HG02840 (cell line): Measurements from ENCODE around the gene AMN1.
"Not testable (repeated sequence)": the region's sequence is repeated elsewhere in the genome, so short reads cannot be mapped to it uniquely, and the experiment has no call there.

Experiments used
- ATAC-seq: cut with Tn5 transposase; IDR thresholded peaks from one replicate; pipeline ENCODE4 v1.9.1; 2021; ENCODE audit warnings: mild to moderate bottlenecking, moderate library complexity, moderate number of reproducible peaks; ENCODE audit not compliant: unreplicated experiment, low FRiP score

AMN1 gene

DNA sequence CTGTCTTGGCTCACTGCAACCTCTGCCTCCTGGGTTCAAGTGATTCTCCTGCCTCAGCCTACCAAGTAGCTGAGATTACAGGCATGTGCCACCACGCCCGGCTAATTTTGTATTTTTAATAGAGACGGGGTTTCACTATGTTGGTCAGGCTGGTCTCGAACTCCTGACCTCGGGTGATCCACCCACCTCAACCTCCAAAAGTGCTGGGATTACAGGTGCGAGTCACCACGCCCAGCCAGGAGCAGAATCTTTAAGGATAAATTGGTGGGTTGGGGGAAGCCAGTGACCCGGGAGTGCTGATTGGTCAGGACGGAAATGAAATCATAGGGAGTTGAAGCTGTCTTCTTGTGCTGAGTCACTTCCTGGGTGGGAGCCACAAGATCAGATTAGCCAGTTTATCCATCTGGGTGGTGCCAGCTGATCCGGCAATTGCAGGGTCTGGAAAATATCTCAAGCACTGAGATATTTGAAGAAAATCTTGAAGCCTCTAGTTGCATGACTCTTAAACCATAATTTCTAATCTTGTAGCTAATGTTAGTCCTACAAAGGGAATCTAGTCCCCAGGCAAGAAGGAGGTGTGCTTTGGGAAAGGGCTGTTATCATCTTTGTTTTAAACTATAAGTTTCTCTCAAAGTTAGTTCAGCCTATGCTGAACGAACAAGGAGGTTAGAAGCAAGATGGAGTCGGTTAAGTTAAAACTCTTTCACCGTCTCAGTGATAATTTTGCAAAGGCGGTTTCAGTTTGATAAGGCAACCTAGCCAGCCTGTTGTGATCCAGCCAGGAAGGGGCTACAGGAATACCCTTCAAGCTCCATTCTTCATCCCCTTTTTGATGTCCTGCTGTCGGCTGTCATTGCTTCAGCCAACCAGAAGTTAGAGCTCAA is 5.0 kb upstream of the AMN1 start:
- not testable (repeated sequence) for ATAC-seq

DNA sequence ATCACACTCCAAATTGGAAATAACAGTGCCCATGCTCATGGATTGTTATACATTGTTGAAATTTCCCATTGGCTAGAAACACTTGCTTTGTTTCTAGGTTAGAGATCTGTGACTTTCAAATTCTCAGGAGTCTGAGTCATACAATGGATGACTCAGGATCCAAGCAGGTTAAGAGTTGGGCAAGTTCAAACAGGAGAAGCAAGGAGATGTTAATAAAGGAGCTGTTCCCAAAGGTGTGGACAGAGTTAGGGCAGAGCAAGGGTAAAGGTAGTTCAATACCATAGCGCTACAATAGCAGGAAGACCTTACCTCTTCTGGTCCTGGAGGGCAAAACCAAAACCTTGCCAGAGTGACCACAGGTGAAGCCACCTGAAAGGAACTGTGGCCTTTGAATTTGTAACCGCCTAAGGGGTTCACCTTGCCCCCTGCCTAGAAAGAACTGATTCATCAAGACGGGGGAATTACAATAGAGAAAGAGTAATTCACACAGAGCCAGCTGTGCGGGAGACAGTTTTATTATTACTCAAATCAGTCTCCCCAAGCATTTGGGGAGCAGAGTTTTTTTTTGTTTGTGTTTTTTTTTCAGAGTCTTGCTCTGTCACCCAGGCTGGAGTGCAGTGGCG is 4.2 kb upstream of the AMN1 start:
- no peak for ATAC-seq

DNA sequence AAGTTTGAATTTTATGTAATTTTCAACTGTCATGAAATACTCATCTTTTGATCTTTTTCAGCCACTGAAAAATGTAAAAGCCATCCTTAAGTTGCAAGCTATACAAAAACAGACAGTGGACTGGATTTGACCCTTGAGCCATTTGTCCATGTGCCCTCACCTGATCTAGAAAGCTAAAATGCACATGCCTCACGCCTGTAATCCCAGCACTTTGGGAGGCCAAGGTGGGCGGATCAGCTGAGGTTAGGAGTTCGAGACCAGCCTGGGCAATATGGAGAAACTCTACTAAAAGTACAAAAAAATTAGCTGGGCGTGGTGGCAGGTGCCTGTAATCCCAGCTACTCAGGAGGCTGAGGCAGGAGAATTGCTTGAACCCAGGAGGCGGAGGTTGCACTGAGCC is 2.4 kb upstream of the AMN1 start:
- ATAC-seq: not testable (repeated sequence)

DNA sequence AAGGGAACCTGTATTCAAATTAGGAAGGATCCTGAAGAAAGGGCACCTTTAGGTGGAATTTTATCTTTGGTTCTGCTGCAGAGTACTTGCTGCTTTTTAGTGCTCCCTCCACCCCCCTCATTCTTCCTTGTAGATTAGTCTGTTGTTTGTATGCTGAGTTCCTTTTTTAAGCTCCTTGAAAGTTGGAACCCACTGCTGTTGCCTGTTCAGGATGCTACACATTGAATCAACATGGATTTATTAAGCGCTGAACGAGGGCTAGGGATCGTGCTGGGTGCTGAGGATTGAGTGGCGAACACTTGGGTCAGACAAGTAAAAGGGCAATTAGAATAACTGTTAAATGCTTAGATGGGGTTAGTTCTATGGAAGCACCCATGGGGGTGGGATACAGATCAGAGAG is 884 bp upstream of the AMN1 start:
- no peak for ATAC-seq

DNA sequence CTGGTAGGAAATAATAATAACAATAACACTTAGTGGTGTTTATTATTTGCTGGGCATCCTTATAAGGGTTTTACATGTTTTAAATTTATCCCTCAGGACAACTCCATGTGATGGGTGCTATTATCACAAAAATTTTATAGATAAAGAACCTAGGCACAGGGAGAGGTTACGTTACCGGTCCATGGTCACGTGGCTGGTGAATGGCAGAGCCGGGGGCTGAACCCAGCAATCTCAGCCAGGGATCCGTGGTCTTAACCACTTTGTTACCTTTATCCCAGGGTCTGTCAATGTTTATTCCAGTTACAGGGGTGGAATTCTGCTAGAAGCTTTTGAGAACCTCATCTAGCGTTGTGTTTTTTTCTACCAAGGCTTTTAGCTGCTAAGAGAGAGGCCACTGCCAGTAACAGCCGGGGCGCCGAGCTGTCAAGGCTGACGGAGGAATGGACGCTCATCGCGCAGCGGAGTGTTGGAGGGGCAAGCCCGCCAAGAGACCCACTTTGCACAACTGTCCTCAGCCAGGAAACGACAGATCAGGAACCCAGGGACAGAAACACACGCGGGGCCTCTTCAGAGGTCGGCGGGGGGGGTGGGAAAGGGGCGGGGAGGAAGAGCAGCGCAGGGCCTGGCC is 418 bp downstream of the AMN1 start:
- ATAC-seq: no peak

DNA sequence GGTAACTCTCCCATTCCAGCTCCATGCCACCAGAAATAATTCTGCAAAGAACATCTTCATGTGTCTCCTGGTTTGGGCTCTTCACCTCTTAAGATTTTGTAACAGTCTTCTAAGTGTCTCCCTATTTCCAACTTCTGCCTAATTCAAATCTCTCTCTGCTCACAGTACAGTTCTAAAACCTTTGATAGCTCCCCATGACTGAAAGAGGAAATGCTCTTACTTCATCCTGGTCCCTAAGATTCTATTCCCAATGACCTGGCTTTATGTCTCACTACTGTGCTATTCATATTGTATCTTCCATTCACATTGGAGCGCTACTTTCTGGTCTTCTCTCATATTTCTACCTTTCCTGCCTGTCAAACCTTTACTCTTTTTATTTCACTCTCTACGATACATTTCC is 1.6 kb downstream of the AMN1 start:
- ATAC-seq: no peak

DNA sequence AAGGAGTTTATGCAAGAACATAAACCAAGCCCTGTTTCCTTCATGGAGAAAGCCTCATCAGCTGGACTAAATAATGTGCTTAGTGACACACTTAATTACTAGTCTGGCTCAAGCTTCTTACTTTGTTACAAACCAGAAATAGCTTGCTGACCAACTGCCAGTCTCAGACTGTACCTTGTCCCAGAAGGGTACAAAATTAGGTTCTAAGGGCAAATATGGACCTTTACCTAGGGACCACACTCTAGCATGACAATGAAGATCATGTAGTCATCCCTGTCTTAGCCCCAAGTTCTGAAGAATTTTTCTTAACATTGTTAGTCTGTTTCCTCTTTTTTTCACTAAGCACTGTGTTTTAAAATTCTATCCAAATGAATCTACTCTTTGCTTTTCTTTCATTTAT is 2.2 kb downstream of the AMN1 start:
- ATAC-seq: no peak

DNA sequence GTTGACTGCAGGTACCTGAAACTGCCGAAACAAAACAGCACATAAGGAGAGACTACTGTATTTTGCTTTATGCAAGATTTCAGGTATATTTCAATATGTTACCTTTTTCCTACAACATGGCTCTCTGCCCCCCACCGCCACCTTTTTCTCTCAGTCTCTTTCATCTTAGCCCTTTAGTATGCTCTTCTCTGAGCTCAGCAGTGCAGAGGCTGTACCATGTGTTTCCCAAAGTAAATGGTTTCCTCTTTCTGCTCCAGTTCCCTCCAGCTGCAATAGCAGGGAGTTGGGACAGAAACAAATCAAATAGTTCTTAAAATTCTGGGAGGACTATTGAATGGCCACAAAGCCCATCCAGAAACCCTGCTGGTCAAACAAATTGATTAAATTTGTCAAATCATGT is 4.3 kb downstream of the AMN1 start:
- no peak for ATAC-seq

DNA sequence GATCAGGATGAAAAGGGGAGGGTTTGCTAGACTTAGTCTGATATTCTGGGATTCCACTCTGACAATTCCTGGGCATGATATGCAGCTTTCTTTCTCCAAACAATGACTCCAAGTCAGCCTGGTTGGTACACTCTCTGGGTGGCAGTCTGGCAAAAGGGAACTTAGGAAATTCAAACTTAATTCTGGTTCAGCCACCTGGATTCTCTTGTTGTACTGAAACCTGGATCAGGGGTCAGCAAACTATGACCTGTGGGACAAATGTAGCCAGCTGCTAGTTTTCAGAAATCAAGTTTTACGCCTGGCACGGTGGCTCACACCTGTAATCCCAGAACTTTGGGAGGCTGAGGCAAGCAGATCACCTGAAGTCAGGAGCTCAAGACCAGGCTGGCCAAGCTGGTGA is 6.2 kb downstream of the AMN1 start:
- ATAC-seq: no peak

DNA sequence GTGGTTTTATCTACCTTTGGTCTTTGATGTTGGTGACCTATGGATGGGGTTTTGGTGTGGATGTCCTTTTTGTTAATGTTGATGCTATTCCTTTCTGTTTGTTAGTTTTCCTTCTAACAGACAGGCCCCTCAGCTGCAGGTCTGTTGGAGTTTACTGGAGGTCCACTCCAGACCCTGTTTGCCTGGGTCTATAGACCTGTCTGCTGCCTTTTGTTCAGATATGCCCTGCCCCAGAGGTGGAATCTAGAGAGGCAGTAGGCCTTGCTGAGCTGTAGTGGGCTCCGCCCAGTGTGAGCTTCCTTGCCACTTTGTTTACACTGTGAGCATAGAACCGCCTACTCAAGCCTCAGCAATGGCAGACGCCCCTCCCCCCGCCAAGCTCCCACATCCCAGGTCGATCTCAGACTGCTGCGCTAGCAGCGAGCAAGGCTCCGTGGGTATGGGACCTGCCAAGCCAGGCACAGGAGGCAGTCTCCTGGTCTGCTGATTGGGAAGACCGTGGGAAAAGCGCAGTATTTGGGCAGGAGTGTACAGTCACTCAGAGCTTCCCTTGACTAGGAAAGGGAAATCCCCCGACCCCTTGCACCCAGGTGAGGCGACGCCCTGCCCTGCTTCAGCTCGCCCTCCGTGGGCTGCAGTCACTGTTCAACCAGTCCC is 10.2 kb downstream of the AMN1 start:
- not testable (repeated sequence) for ATAC-seq

DNA sequence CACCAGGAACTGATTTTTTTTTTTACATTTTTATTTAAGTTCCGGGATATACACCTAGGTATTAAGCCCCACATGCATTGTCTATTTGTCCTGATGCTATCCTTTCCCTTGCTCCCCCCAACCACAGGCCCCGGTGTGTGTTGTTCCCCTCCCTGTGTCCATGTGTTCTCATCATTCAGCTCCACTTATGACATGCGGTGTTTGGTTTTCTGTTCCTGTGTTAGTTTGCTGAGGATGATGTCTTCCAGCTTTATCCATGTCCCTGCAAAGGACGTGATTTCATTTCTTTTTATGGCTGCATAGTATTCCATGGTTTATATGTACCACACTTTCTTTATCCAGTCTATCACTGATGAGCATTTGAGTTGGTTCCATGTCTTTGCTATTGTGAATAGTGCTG is 11.8 kb downstream of the AMN1 start:
- not testable (repeated sequence) for ATAC-seq

DNA sequence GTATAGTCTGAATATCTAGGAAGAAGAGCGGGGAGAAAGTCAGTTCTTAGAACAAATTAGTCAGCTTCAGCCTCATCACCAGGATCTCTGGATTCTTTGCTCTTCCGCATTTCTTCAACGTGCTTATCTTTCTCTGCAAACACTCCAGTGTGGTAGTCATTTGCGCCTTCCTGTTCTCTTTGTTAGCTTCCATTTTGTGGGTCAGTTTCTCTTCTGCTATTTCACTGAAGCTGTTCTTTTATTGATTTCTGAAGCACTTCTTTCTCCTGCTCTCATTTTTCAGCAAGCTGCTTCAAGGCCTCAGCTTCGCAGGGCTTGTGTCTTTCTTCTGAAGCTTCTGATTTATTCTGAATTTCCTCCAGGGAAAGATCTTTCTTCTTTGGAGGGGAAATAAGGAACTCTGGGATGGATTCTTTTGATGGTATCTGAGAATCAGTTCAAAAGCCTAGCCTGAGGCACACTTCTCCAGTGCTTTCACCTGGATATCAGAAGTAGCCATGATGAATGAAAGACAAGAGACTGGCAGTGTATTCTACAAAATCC is 13.5 kb downstream of the AMN1 start:
- ATAC-seq: peak; percentile 75

DNA sequence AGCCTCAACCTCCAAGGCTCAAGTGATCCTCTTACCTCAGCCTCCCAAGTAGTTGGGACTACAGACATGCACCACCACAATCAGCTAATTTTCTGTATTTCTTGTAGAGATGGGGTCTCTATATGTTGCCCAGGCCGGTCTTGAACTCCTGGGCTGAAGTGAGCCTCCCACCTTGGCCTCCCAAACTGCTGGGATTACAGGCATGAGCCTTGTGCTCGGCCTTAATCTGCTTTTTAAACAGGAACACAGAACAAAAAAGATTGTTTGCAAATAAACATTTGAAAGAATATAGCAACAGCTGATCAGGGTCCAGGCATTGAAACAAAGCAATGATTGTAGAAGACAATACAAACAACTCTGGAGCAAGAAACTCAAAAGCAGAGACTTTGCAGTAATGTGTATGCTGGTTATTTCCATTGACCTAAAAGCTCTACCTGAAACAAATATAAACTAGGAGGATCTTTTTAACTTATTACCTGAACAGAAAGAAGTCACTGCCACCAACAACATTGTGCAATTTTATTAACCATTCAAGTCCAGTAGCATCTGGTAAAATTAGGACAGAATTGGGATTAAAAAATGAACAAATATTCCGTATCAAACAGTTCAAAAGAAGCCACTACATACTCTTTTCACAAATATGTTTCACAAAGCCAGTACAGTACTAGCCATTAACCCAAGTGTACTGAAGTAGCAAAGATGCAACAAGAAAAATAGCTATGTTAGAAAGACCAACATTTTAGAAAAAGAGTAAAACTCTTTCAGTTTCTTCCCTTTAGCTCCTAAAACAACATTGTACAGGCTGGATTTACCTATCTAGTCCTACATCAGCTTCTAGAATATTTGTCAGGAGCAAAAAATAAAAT is 14.2 kb downstream of the AMN1 start:
- peak; percentile 30 for ATAC-seq

DNA sequence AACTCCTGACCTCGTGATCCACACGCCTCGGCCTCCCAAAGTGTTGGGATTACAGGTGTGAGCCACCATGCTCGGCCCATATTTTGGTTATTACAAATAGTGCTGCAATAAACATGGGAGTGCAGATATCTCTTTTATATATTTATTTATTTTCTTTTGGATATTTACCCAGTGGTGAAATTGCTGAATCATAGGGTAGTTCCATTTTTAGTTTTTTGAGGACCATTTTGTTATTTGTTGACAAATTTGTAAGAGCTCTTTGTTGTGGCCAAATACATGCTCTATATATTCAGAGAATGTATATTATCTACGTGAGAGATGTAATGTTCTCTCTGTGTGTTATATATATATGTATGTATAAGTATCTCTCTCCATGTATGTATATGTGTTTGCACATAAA is 15.9 kb downstream of the AMN1 start:
- no peak for ATAC-seq

DNA sequence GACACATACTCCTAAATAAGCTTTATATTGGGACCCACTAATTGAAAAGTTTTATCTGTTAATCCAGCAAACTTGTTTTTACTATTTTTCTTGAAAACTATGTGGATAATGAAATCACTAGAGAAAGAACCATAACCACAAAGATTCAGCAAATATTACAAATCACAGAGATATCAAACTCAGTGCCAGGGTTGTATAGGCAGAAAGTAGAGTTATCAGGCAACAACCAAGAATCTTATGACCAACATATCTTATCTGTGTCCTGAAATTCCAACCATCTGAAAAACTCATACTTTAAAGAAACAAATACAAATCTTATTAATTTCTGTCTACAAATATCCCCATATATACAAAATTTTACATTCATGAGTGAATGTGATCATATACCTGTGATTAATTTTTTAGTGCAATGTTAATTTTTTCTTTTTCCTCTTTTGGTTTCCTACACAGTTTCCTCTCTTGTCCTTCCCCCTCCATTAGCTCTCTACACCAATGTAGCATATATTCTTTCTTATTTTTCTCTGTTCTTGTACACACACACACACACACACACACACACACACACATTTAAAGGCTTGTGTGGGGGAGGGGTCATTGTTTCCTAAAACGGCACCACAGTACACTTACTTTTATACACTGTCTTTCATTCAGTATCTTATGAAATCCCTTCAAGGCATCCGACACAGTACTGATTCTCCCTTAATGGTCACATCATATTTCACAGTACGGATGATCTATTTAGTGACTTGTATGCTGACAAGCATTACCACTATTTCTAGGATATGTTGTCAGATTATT is 18.6 kb downstream of the AMN1 start:
- ATAC-seq: no peak

DNA sequence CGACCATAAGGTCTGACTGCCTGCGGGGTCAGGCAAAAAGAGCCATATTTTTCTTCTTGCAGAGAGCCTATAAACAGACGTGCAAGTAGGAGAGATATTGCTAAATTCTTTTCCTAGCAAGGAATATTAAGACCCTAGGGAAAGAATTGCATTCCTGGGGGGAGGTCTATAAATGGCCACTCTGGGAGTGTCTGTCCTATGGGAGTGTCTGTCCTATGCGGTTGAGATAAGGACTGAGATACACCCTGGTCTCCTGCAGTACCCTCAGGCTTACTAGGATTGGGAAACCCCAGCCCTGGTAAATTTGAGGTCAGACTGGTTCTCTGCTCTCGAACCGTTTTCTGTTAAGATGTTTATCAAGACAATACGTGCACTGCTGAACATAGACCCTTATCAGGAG is 20.7 kb downstream of the AMN1 start:
- ATAC-seq: not testable (repeated sequence)

DNA sequence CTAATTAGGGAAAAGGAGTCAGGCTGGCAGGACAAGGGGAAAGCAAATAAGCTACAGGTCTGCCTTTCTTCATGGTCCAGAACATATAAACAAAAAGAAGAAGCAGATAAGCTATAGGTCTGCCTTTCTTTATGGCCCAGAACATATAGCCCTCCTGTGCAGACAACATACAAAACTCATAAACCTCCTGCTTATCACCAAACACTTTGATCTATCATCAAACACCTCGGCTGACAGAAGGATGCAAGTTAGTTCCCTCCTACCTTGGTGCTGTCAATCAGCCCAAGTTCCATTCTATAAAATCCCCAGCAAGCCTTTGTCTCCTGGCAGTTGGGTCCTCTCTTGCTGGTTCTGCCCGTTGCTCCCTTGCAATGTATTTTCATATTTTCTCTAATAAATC is 23.2 kb downstream of the AMN1 start:
- no peak for ATAC-seq

DNA sequence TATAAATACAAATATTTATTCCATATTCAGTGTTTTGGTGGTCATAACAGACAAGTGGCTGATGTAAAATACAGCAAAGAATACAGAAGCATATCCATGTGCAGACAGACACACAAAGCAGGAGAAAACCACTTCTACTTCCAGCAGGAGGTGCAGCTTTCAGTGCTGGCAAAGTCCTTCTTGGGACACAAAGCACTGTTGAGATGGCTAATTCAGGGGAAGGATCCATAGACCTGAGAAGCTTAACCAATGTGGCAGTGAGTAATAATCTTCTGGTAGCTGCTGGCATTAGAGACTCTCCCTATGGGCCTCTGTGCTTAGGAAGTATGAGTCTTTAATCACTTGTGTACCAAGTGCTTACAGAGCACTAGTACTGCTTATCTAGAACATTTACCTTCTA is 26.8 kb downstream of the AMN1 start:
- ATAC-seq: no peak

DNA sequence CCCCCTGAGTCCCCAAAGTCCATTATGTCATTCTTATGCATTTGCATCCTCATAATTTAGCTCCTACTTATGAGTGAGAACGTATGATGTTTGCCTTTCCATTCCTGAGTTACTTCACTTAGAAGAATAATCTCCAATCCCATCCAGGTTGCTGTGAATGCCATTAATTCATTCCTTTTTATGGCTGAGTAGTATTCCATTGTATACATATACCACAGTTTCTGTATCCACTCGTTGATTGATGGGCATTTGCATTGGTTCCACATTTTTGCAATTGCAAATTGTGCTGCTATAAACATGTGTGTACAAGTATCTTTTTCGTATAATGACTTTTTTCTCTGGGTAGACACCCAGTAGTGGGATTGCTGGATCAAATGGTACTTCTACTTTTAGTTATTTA is 38.9 kb downstream of the AMN1 start:
- not testable (repeated sequence) for ATAC-seq
